Endothelial cell (in vitro differentiated cells): Measurements from ENCODE around the gene SRGN. TPM values are rescaled to one million over a fixed set of nuclear protein-coding genes. Genes with fewer than 3 reads are reported as not detected.

ENCODE experiments used
- DNase-seq: peaks from one replicate; pipeline ENCODE4 v3.0.0; 2021; ENCODE audit warnings: low spot score
- H3K27ac Mint-ChIP-seq: one replicate; pipeline ENCODE4 v1.8.0; 2021; ENCODE audit warnings: mixed read lengths, inconsistent platforms; ENCODE audit not compliant: unreplicated experiment
- H3K27me3 Mint-ChIP-seq: one replicate; pipeline ENCODE4 v1.8.0; 2021; ENCODE audit warnings: mild to moderate bottlenecking, moderate library complexity, mixed read lengths, inconsistent platforms; ENCODE audit not compliant: unreplicated experiment
- H3K36me3 Mint-ChIP-seq: one replicate; pipeline ENCODE4 v1.8.0; 2021; ENCODE audit warnings: mild to moderate bottlenecking, low read depth, mixed read lengths, inconsistent platforms; ENCODE audit not compliant: unreplicated experiment
- H3K4me1 Mint-ChIP-seq: one replicate; pipeline ENCODE4 v1.8.0; 2021; ENCODE audit warnings: mild to moderate bottlenecking, mixed read lengths, inconsistent platforms; ENCODE audit not compliant: unreplicated experiment
- H3K4me3 Mint-ChIP-seq: one replicate; pipeline ENCODE4 v1.8.0; 2021; ENCODE audit warnings: mild to moderate bottlenecking, mixed read lengths, inconsistent platforms; ENCODE audit not compliant: unreplicated experiment
- H3K9me3 Mint-ChIP-seq: one replicate; pipeline ENCODE4 v1.8.0; 2021; ENCODE audit warnings: mixed read lengths, inconsistent platforms; ENCODE audit not compliant: unreplicated experiment
- total RNA-seq: library from RNA; stranded (reverse); fragmentation: NEBNext Ultra II Directional; extraction: Animal tissue kit (Norgen Biotek cat#: 25700); gene quantifications from one replicate; pipeline ENCODE4 v1.2.1, GENCODE V29; 2021; ENCODE audit not compliant: unreplicated experiment
- TF ChIP-seq, protein P1 (sequence below): fragments of 200-600 bp; sonication (generic); IDR thresholded peaks from one replicate; pipeline ENCODE4 v1.5.0; 2021; ENCODE audit warnings: antibody characterized with exemption; ENCODE audit not compliant: unreplicated experiment

Gene SRGN
- total RNA-seq, 1 donor from 2014 or later = 4.7 TPM

DNA sequence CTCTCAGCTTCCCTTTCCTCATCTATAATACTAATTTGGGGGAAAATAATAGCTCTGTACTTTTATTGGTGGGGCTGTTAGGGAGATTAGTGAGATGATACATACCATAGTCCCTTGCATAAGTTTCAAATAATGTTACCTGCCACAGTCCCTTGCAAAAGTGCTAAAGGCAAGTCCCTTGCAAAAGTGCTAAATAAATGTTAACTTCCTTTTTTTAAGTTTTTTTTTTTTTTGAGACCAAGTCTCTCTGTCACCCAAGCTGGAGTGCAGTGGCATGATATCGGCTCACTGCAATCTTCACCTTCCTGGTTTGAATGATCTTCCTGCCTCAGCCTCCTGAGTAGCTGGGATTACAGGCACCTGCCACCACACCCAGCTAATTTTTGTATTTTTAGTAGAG lies 43.4 kb upstream of the SRGN start:
- no peak overlapping the region for H3K27ac Mint-ChIP-seq

DNA sequence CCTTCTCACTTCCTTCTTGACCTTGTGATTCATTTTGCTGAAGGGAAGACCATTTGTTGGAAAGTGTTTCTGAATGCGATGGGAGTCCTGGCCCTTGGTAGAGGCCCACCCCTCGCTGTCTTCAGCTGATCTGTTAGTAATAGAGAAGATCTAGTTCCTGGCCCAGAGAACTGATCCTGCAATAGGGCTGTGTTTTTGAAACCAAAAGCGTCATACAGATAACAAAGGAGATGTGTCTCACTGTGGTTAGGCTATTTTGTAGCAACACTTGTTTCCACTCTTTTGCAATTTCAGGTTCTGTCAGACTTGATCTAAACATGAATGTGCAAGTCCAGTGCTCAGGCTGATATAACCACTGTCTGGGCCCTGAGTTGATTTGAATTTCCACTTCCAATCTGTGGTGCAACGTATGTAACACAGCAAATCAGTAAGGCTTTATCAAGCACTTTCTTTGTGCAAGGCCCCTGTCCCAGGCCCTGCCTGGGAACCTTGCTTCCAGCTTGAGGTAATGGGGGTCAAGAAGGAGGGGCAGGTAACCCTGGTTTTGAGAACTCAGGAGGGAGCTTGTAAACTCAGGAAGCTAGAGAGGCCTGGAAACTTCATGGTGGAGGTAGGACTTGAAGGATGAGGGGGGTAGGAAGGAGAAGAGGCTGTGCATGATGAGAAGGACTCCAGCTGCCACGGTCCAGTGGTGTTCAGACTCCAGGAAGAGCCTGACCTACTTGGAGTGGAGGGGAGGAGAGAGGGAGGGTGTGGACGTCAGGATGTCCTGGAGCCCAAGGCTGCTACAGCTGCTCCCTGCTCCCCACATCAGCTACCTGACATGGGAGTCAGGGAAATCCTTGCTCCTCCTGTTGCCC lies 42.2 kb upstream of the SRGN start:
- TF ChIP-seq, protein P1, sequence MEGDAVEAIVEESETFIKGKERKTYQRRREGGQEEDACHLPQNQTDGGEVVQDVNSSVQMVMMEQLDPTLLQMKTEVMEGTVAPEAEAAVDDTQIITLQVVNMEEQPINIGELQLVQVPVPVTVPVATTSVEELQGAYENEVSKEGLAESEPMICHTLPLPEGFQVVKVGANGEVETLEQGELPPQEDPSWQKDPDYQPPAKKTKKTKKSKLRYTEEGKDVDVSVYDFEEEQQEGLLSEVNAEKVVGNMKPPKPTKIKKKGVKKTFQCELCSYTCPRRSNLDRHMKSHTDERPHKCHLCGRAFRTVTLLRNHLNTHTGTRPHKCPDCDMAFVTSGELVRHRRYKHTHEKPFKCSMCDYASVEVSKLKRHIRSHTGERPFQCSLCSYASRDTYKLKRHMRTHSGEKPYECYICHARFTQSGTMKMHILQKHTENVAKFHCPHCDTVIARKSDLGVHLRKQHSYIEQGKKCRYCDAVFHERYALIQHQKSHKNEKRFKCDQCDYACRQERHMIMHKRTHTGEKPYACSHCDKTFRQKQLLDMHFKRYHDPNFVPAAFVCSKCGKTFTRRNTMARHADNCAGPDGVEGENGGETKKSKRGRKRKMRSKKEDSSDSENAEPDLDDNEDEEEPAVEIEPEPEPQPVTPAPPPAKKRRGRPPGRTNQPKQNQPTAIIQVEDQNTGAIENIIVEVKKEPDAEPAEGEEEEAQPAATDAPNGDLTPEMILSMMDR = no peak
- Mint-ChIP-seq H3K4me3 (no peak overlapping the region), H3K9me3 (no peaks in the 10 kb centered on the region)

More for the DNA sequence above, 43.4 kb upstream of the SRGN start:
- Mint-ChIP-seq H3K4me1 (peaks cover 12% of the 10 kb centered on the region), H3K36me3 (no peaks in the 10 kb centered on the region), H3K27me3 (no peaks in the 10 kb centered on the region), H3K4me3 (no peak overlapping the region), H3K9me3 (no peaks in the 10 kb centered on the region)
- TF ChIP-seq, protein P1 = no peak
- no peak for DNase-seq

DNA sequence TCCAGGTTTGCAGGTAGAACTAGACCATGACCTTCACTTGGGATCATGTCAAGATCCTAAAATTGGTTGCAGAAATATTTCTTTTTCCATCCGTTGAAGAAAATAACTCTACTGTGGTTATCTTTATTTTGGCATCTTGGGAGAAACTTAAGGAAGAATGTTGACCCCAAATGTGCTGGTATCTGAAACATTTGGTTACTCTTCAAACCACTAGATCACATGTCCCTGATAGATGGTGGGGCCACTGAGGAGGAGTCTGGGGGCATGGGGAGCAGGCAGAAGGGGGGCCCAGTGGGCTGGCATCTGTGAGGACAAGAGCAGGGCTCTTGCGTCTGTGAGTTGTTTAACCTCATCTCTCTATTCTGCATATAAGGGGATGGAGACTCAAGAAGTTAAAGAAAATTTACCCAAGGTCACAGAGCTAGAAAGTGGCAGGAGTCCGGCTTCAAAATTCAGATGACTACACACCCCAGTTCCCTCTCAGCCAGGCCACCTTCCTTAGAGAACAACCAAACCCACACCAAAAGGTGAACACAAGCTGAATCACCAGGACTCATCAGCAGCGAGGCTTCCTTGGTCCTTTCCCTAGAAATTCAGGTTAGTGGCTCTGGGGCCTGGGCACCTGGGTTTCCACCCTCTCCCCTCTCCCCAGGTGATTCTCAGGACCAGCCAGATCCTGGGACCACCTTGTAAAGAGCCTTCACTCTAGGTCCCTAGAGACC lies 40.6 kb upstream of the SRGN start:
- Mint-ChIP-seq H3K4me1 (peaks cover 26% of the 10 kb centered on the region), H3K36me3 (peaks cover 5% of the 10 kb centered on the region), H3K27me3 (no peaks in the 10 kb centered on the region), H3K4me3 (no peak overlapping the region), H3K27ac (no peak overlapping the region), H3K9me3 (no peaks in the 10 kb centered on the region)
- TF ChIP-seq, protein P1 = no peak
- no peak for DNase-seq

More for the DNA sequence above, 42.2 kb upstream of the SRGN start:
- H3K27ac Mint-ChIP-seq = no peak overlapping the region
- H3K4me1 Mint-ChIP-seq = peaks cover 15% of the 10 kb centered on the region
- H3K27me3 Mint-ChIP-seq = no peaks in the 10 kb centered on the region
- no peak for DNase-seq
- no peaks in the 10 kb centered on the region for H3K36me3 Mint-ChIP-seq

DNA sequence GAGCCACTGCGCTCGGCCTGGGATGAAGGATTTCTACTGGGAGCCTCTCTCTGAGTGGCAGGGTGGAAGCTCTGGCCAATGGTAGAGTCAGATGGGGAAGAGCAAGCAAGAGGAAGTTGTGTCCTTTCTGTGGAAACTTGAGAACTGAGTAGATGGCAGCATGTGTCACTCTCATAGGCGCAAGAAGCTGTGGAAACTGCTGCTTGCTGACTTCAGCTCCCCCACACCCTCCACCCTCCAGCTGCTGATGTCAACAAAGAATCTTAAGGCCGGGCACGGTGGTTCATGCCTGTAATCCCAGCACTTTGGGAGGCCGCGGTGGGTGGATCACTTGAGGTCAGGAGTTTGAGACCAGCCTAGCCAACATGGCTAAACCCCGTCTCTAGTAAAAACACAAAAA lies 39.8 kb upstream of the SRGN start:
- TF ChIP-seq, protein P1 = no peak
- Mint-ChIP-seq H3K9me3 (no peaks in the 10 kb centered on the region), H3K27ac (no peak overlapping the region)

DNA sequence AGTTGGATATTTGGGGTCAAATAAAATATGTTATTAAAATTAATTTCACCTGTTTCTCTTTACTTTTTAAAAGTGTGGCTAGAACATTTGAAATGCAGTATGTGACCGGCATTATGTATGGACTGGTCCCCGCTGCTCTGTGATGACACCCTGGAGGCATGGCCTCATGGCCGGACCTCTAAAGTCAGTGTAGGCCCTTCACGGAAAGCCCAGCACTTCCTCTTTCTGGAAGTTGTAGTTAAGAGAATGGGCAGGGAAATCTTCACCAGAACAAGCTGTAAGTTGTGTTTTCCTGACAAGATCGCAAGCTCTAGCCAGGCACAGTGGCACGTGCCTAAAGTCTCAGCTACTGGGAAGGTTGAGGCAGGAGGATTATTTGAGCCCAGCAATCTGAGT lies 38.3 kb upstream of the SRGN start:
- H3K36me3 Mint-ChIP-seq = peaks cover 5% of the 10 kb centered on the region
- peaks cover 1% of the 10 kb centered on the region for H3K27me3 Mint-ChIP-seq
- H3K4me3 Mint-ChIP-seq = no peak overlapping the region
- H3K4me1 Mint-ChIP-seq = peaks cover 36% of the 10 kb centered on the region
- DNase-seq = no peak
- no peak overlapping the region for H3K27ac Mint-ChIP-seq
- TF ChIP-seq, protein P1 = no peak
- H3K9me3 Mint-ChIP-seq = no peaks in the 10 kb centered on the region

More for the DNA sequence above, 39.8 kb upstream of the SRGN start:
- DNase-seq = no peak
- no peak overlapping the region for H3K4me3 Mint-ChIP-seq
- peaks cover 5% of the 10 kb centered on the region for H3K36me3 Mint-ChIP-seq
- H3K4me1 Mint-ChIP-seq = peaks cover 34% of the 10 kb centered on the region
- H3K27me3 Mint-ChIP-seq = no peaks in the 10 kb centered on the region
